ENCODE results near the gene TFAP2D. TPM values are rescaled to one million over a fixed set of nuclear protein-coding genes. Genes with fewer than 3 reads are reported as not detected.
A peak's percentile ranks its signal among the peaks of the same experiment; 100 is the strongest.

TFAP2D gene
- total and polyA plus RNA-seq, 7 experiments from 2014 or later: not detected

DNA sequence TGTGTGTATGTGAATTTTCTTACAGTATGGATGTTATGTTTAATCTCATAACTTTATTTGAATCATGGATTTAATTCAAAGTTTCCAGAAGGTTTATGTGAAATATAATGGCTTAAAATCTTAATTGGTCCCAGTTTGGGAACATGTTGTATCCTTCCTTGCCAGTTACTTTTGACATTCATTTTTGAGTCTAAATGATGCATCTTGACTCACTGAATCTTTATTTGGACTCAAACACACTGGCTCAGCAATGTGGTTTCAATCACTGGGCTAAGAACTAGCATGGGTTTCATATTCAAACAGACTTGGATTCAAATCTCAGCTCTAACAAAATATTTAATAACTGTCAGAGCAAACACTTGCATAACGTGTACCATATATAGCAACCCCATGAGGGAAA lies 79.4 kb downstream of the TFAP2D start:
- intact Hi-C loops (cut with micrococcal nuclease): loop anchor here in 1 of 2 donors (2.0 kb wide), 1 partner anchor 136 kb away; no protein-coding TSS in a partner anchor
- no peak overlapping the region for H3K4me3 Mint-ChIP-seq

DNA sequence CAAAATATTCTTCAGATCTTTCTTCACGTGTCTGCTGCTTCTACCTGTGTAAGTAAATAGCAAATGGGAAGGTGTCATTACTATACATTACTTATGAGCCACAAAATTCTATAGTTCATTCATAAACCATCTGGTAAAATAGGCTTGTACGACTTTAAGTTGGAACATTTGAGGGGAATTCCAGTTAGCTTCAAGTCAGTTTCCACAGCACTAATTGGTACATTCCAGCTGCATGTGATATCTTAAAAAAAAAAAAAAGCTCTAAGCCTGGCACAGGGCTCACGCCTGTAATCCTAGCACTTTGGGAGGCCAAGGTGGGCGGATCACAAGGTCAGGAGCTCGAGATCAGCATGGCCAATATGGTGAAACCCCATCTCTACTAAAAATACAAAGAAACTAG lies 82.2 kb downstream of the TFAP2D start:
- intact Hi-C loops (cut with micrococcal nuclease): no loop called here
- Mint-ChIP-seq H3K36me3 (no peaks in the 10 kb centered on the region), H3K27me3 (peaks cover 0 to 5% (median 5%) of the 10 kb centered on the region in 5 donors), H3K9me3 (peaks cover 0 to 5% (median 0%) of the 10 kb centered on the region in 11 donors), H3K27ac (no peak overlapping the region), H3K4me1 (no peaks in the 10 kb centered on the region), H3K4me3 (no peak overlapping the region)
- Histone ChIP-seq H3K27me3 (ENCODE audit: control insufficient read depth in 2 of 2, insufficient read depth in 2 of 2, low read length in 2 of 2) (no peaks in the 10 kb centered on the region), H3K4me1 (ENCODE audit: control insufficient read depth in 2 of 2, insufficient read depth in 2 of 2, low read length in 2 of 2) (no peaks in the 10 kb centered on the region), H3K36me3 (ENCODE audit: control insufficient read depth in 2 of 3, insufficient read depth in 3 of 3, low read length in 3 of 3) (no peaks in the 10 kb centered on the region), H3K27ac (ENCODE audit: low read depth, low read length) (no peak overlapping the region), H3K4me3 (ENCODE audit: low read length) (no peak overlapping the region), H3K9me3 (ENCODE audit: control insufficient read depth in 2 of 3, low read length in 3 of 3) (no peaks in the 10 kb centered on the region)
- ChIA-PET POLR2A (no interaction called here), CTCF (no interaction called here)
- DNase-seq (no peak), ATAC-seq (no peak)

More for the DNA sequence above, 79.4 kb downstream of the TFAP2D start:
- Histone ChIP-seq H3K4me3 (ENCODE audit: low read length) (no peak overlapping the region), H3K27me3 (ENCODE audit: control insufficient read depth in 2 of 2, insufficient read depth in 2 of 2, low read length in 2 of 2) (no peaks in the 10 kb centered on the region), H3K27ac (ENCODE audit: low read depth, low read length) (no peak overlapping the region), H3K4me1 (ENCODE audit: control insufficient read depth in 2 of 2, insufficient read depth in 2 of 2, low read length in 2 of 2) (no peaks in the 10 kb centered on the region), H3K9me3 (ENCODE audit: control insufficient read depth in 2 of 3, low read length in 3 of 3) (no peaks in the 10 kb centered on the region), H3K36me3 (ENCODE audit: control insufficient read depth in 2 of 3, insufficient read depth in 3 of 3, low read length in 3 of 3) (no peaks in the 10 kb centered on the region)
- H3K27me3 Mint-ChIP-seq: peaks cover 0 to 13% (median 5%) of the 10 kb centered on the region in 5 donors
- DNase-seq (no peak), ATAC-seq (no peak)
- ChIA-PET POLR2A (no interaction called here), CTCF (no interaction called here)
- H3K9me3 Mint-ChIP-seq: peaks cover 0 to 10% (median 0%) of the 10 kb centered on the region in 11 donors
- no peaks in the 10 kb centered on the region for H3K36me3 Mint-ChIP-seq
- H3K27ac Mint-ChIP-seq: no peak overlapping the region
- H3K4me1 Mint-ChIP-seq: no peaks in the 10 kb centered on the region

DNA sequence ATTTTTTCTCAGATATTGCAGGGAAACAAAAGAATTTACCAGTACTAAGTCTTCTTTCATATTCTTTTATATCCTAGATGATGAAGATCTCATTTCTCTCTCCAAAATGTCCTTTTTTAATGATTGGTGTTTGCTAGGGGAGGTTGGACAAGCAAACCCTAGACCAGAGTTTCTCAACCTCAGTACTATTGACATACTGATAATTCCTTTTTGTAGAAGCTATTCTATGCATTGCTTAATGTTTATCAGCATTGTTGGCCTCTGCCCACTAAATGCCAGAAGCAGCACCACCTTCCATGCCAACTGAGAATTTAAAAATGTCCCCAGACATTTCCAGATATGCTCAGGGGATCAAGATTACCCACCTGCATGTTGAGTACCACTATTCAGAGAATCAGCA lies 91.0 kb downstream of the TFAP2D start:
- H3K27me3 ChIP-seq (ENCODE audit: control insufficient read depth in 2 of 2, insufficient read depth in 2 of 2, low read length in 2 of 2): no peaks in the 10 kb centered on the region
- Mint-ChIP-seq H3K27me3 (no peaks in the 10 kb centered on the region), H3K4me3 (no peak overlapping the region), H3K4me1 (no peaks in the 10 kb centered on the region), H3K9me3 (peaks cover 0 to 6% (median 1%) of the 10 kb centered on the region in 11 donors), H3K36me3 (no peaks in the 10 kb centered on the region), H3K27ac (no peak overlapping the region)
- intact Hi-C loops (cut with micrococcal nuclease): no loop called here
- H3K27ac ChIP-seq (ENCODE audit: low read depth, low read length): no peak overlapping the region
- DNase-seq (no peak), ATAC-seq (no peak)
- H3K4me3 ChIP-seq (ENCODE audit: low read length): no peak overlapping the region
- no peaks in the 10 kb centered on the region for H3K36me3 ChIP-seq (ENCODE audit: control insufficient read depth in 2 of 3, insufficient read depth in 3 of 3, low read length in 3 of 3)
- CTCF ChIA-PET: no interaction called here
- POLR2A ChIA-PET: no interaction called here
- H3K9me3 ChIP-seq (ENCODE audit: control insufficient read depth in 2 of 3, low read length in 3 of 3): no peaks in the 10 kb centered on the region
- H3K4me1 ChIP-seq (ENCODE audit: control insufficient read depth in 2 of 2, insufficient read depth in 2 of 2, low read length in 2 of 2): no peaks in the 10 kb centered on the region

DNA sequence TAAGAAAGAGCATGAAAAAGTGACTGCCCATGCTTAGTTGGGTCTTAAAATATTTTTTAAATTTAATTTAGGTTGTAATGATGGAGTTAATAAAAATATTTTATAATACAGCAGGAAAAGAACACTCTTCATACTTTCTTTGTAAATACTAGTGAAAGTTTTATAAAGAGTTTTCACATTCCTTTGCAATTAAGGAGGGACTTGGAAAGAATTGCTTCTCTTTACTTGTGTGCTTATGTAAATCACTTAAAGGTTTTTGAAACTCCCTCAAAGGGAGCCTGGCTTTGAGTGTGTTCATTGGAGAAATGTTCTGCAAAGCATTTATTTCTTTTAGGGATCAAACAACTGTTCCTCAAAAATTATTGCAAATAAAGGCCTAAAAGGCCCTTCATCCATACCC lies 93.7 kb downstream of the TFAP2D start:
- Mint-ChIP-seq H3K4me3 (no peak overlapping the region), H3K36me3 (no peaks in the 10 kb centered on the region), H3K4me1 (no peaks in the 10 kb centered on the region), H3K27ac (no peak overlapping the region), H3K9me3 (peaks cover 0 to 3% (median 1%) of the 10 kb centered on the region in 11 donors), H3K27me3 (peaks cover 0 to 7% (median 0%) of the 10 kb centered on the region in 5 donors)
- H3K4me3 ChIP-seq (ENCODE audit: low read length): no peak overlapping the region
- intact Hi-C loops (cut with micrococcal nuclease): no loop called here
- H3K4me1 ChIP-seq (ENCODE audit: control insufficient read depth in 2 of 2, insufficient read depth in 2 of 2, low read length in 2 of 2): no peaks in the 10 kb centered on the region
- ATAC-seq: no peak
- DNase-seq: no peak
- H3K9me3 ChIP-seq (ENCODE audit: control insufficient read depth in 2 of 3, low read length in 3 of 3): no peaks in the 10 kb centered on the region
- H3K27ac ChIP-seq (ENCODE audit: low read depth, low read length): no peak overlapping the region
- CTCF ChIA-PET: no interaction called here
- POLR2A ChIA-PET: no interaction called here
- H3K27me3 ChIP-seq (ENCODE audit: control insufficient read depth in 2 of 2, insufficient read depth in 2 of 2, low read length in 2 of 2): no peaks in the 10 kb centered on the region
- no peaks in the 10 kb centered on the region for H3K36me3 ChIP-seq (ENCODE audit: control insufficient read depth in 2 of 3, insufficient read depth in 3 of 3, low read length in 3 of 3)

DNA sequence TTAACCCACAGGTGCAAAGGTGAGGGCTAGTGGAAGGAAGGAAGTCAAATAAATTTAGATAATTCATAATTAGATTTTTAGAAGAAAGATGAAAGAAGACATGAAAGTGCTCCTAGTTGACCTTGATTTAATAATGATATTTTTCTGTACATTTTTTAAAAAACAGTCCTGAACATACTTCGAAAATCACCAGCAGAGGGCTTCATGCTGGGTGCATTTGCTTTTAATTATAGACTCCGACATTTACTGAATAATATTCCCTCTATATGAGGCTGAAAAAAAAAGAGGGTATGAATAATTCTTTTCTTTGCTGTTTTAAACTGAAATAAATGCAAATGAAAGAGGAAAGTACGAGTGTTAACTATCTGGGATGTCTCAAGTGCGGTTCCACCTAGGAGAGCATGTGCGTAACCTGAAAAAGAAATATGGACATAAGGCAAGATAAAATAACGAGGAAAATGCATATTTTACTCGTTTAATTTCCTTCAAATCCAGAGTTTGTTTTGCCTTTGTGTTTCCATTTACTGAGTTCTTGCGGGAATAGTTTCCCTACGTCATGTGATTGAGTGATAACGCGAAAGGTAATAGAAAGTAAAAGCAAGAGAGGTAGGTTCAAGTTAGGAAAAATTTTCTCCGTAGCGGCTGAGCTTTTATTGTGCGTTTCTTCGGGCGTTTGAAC lies 102.2 kb downstream of the TFAP2D start:
- H3K27ac ChIP-seq (ENCODE audit: low read depth, low read length): no peak overlapping the region
- intact Hi-C loops (cut with micrococcal nuclease): loop anchor here (1.0 to 10.0 kb wide), 9 partner anchors 99 to 1847 kb away; no protein-coding TSS in a partner anchor
- H3K27me3 Mint-ChIP-seq: peaks cover 42 to 74% (median 62%) of the 10 kb centered on the region in 5 donors
- ATAC-seq (no peak), DNase-seq (no peak)
- no peaks in the 10 kb centered on the region for H3K9me3 ChIP-seq (ENCODE audit: control insufficient read depth in 2 of 3, low read length in 3 of 3)
- no peaks in the 10 kb centered on the region for H3K36me3 ChIP-seq (ENCODE audit: control insufficient read depth in 2 of 3, insufficient read depth in 3 of 3, low read length in 3 of 3)
- peaks cover 0 to 6% (median 0%) of the 10 kb centered on the region in 11 donors for H3K9me3 Mint-ChIP-seq
- peaks cover 0 to 5% of the 10 kb centered on the region in 2 donors for H3K4me1 ChIP-seq (ENCODE audit: control insufficient read depth in 2 of 2, insufficient read depth in 2 of 2, low read length in 2 of 2)
- no peak overlapping the region for H3K27ac Mint-ChIP-seq
- H3K4me3 ChIP-seq (ENCODE audit: low read length): peak overlapping the region; percentile 58
- H3K36me3 Mint-ChIP-seq: peaks cover 0 to 10% (median 0%) of the 10 kb centered on the region in 5 donors
- H3K27me3 ChIP-seq (ENCODE audit: control insufficient read depth in 2 of 2, insufficient read depth in 2 of 2, low read length in 2 of 2): peaks cover 0 to 13% of the 10 kb centered on the region in 2 donors
- POLR2A ChIA-PET: no interaction called here
- CTCF ChIA-PET: no interaction called here
- peaks cover 8 to 33% (median 19%) of the 10 kb centered on the region in 7 donors for H3K4me1 Mint-ChIP-seq
- peak overlapping the region; percentile 66 to 93 (median 87) for H3K4me3 Mint-ChIP-seq

DNA sequence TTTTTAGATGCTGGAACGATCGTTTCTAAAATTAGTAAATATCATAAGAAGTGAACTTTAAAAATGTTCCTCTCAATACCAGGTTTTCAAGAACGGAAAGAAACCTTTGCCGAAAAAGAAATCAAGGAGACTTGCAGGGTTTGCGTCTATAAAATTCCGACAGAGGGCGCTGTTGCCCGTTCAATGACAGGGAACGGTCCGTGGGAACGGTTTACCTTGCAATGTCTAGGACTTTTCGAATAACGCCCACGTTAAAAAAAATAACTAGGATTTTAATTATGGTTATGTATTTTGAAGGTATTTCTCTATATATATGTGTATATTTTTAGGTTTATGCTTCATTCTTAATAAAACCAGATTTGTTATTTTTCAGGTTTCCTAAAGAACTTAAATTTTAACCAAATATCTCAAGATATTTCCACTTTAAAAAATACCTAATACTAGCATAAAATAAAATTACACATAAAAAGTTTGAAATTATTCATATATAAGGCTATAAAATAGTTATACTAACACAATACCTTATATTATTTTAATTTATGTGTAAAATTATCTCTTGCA lies 102.9 kb downstream of the TFAP2D start:
- Histone ChIP-seq H3K36me3 (ENCODE audit: control insufficient read depth in 2 of 3, insufficient read depth in 3 of 3, low read length in 3 of 3) (no peaks in the 10 kb centered on the region), H3K27ac (ENCODE audit: low read depth, low read length) (no peak overlapping the region), H3K27me3 (ENCODE audit: control insufficient read depth in 2 of 2, insufficient read depth in 2 of 2, low read length in 2 of 2) (peaks cover 0 to 17% of the 10 kb centered on the region in 2 donors), H3K4me1 (ENCODE audit: control insufficient read depth in 2 of 2, insufficient read depth in 2 of 2, low read length in 2 of 2) (peaks cover 0 to 5% of the 10 kb centered on the region in 2 donors), H3K4me3 (ENCODE audit: low read length) (peak overlapping the region; percentile 58), H3K9me3 (ENCODE audit: control insufficient read depth in 2 of 3, low read length in 3 of 3) (no peaks in the 10 kb centered on the region)
- Mint-ChIP-seq H3K4me1 (peaks cover 9 to 35% (median 24%) of the 10 kb centered on the region in 7 donors), H3K36me3 (peaks cover 0 to 11% (median 0%) of the 10 kb centered on the region in 5 donors), H3K27me3 (peaks cover 45 to 77% (median 68%) of the 10 kb centered on the region in 5 donors), H3K27ac (no peak overlapping the region), H3K9me3 (peaks cover 0 to 5% (median 0%) of the 10 kb centered on the region in 11 donors), H3K4me3 (peak overlapping the region; percentile 66 to 93 (median 87))
- ChIA-PET CTCF (no interaction called here), POLR2A (no interaction called here)
- ATAC-seq: peak; percentile 57
- peak in 7 of 9 donors; percentile 16 to 55 (median 23) for DNase-seq
- intact Hi-C loops (cut with micrococcal nuclease): loop anchor here (1.0 to 10.0 kb wide), 9 partner anchors 99 to 1846 kb away; no protein-coding TSS in a partner anchor
